Transverse colon (tissue), 4 donors: ENCODE measurements around the gene OVCH1. TPM values are rescaled to one million over a fixed set of nuclear protein-coding genes. Genes with fewer than 3 reads are reported as not detected.

ENCODE experiments used
- DNase-seq: peaks from one replicate; pipeline ENCODE4 v3.0.0-alpha.2; 2019
- H3K27ac ChIP-seq, 4 donors: fragments of 200-600 bp; sonication (generic); 2 replicates each; pipeline ENCODE4 v1.5.1; 2016 to 2018; ENCODE audit warnings: inconsistent platforms in 4 of 4
- H3K27me3 ChIP-seq: fragments of 200-600 bp; sonication (generic); 2 replicates; pipeline ENCODE4 v1.5.1; 2017; ENCODE audit warnings: inconsistent platforms
- H3K36me3 ChIP-seq, 4 donors: fragments of 200-600 bp; sonication (generic); 2 replicates each; pipeline ENCODE4 v1.5.1; 2017 to 2019; ENCODE audit warnings: inconsistent platforms in 4 of 4
- H3K4me1 ChIP-seq, 4 donors: fragments of 200-600 bp; sonication (generic); 2 replicates each; pipeline ENCODE4 v1.5.1; 2017 to 2020; ENCODE audit warnings: inconsistent platforms in 4 of 4
- H3K4me3 ChIP-seq, 4 donors: fragments of 200-600 bp; sonication (generic); 1 replicate in 1 of 4; 2 replicates in 3 of 4; pipeline versions ENCODE4 v1.5.1 to v1.6.1; 2017 to 2019; ENCODE audit warnings: inconsistent platforms in 4 of 4
- H3K9me3 ChIP-seq, 2 donors: fragments of 200-600 bp; sonication (generic); 2 replicates each; pipeline ENCODE4 v1.5.1; 2017 to 2019; ENCODE audit warnings: inconsistent platforms in 2 of 2
- EP300 ChIP-seq: sonication (generic); formaldehyde crosslinking; IDR thresholded peaks from one replicate; pipeline ENCODE4 v1.6.1; 2017; ENCODE audit warnings: antibody characterized with exemption, low read depth
- POLR2A ChIP-seq: fragments of 450-650 bp; IDR thresholded peaks from one replicate; pipeline ENCODE4 v1.6.1; 2016; ENCODE audit warnings: antibody characterized with exemption, mild to moderate bottlenecking, moderate library complexity
- POLR2AphosphoS5 ChIP-seq, 3 donors: sonication (generic); formaldehyde crosslinking; IDR thresholded peaks; one replicate each; pipeline ENCODE4 v1.6.1; 2016; ENCODE audit warnings: antibody characterized with exemption in 3 of 3
- WGBS, 2 donors: methylation state at CpG; one replicate each; pipeline ENCODE4 v1.1.5; 2018; ENCODE audit warnings: low coverage in 1 of 2; 5-methylcytosine and 5-hydroxymethylcytosine counted together
- in situ Hi-C, 4 donors: fragments of 200-750 bp; cut with MboI; loops; one replicate each; pipeline versions ENCODE4 v1.15.0 to v1.15.1; 2017; ENCODE audit warnings: low sequenced_read_pairs in 3 of 4, low pct_ligation_motif_present in 1 of 4, low pct_unique_long_range_greater_than_20kb in 1 of 4
- intact Hi-C: fragments of 100-400 bp; cut with DNase I; formaldehyde crosslinking; loops from one replicate; pipeline ENCODE4 v1.15.1; 2023; ENCODE audit warnings: low total_unique reads
- total RNA-seq, 4 donors: library from RNA; depleted of rRNA; stranded (reverse); fragments of >200 nt; gene quantifications; one replicate each; pipeline ENCODE4 v1.1.0, GENCODE V29; 2016
- TF ChIP-seq, protein P1 (sequence below), 5 experiments: fragments of 200-600 bp in 3 of 5; fragments of 450-650 bp in 2 of 5; sonication (generic) in 3 of 5; IDR thresholded peaks; 1 replicate in 2 of 5; 2 replicates in 3 of 5; pipeline ENCODE4 v1.5.1; 2016 to 2017; ENCODE audit warnings: antibody characterized with exemption in 5 of 5, inconsistent platforms in 3 of 5, mild to moderate bottlenecking in 2 of 5, moderate library complexity in 1 of 5

The OVCH1 gene
- total RNA-seq, 4 donors from 2014 or later = 0.37 TPM; not detected in 3

DNA sequence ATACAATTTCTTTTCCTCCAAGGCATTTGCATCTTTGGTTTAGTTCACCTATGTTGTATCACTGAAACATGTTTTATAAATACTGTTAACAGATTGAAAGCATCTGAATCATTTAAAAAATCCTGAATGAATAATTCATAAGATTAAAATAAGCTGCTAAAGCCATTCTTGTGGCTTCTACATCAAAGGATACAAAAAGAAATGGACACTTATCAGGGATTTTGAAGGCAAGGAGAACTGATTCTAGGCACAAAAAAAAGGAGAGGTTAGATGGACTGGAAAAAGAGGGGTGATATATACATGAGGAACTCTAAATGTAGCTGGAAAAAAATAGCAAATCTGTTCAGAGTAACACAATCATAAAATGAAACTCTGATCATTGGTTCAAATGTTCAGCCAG lies 5.8 kb upstream of the OVCH1 start:
- H3K27ac ChIP-seq = no peak overlapping the region
- H3K9me3 ChIP-seq = no peaks in the 10 kb centered on the region
- no peaks in the 10 kb centered on the region for H3K4me1 ChIP-seq
- no peak overlapping the region for H3K4me3 ChIP-seq
- no peak for DNase-seq
- in situ Hi-C loops (no loop called here), intact Hi-C loops (no loop called here)
- no peaks in the 10 kb centered on the region for H3K36me3 ChIP-seq
- no peaks in the 10 kb centered on the region for H3K27me3 ChIP-seq
- TF ChIP-seq POLR2AphosphoS5 (IDR thresholded peaks at IDR 0.05) (no peak), POLR2A (no peak), EP300 (no peak)
- TF ChIP-seq, protein P1, sequence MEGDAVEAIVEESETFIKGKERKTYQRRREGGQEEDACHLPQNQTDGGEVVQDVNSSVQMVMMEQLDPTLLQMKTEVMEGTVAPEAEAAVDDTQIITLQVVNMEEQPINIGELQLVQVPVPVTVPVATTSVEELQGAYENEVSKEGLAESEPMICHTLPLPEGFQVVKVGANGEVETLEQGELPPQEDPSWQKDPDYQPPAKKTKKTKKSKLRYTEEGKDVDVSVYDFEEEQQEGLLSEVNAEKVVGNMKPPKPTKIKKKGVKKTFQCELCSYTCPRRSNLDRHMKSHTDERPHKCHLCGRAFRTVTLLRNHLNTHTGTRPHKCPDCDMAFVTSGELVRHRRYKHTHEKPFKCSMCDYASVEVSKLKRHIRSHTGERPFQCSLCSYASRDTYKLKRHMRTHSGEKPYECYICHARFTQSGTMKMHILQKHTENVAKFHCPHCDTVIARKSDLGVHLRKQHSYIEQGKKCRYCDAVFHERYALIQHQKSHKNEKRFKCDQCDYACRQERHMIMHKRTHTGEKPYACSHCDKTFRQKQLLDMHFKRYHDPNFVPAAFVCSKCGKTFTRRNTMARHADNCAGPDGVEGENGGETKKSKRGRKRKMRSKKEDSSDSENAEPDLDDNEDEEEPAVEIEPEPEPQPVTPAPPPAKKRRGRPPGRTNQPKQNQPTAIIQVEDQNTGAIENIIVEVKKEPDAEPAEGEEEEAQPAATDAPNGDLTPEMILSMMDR (IDR thresholded peaks at IDR 0.05) = no peak

DNA sequence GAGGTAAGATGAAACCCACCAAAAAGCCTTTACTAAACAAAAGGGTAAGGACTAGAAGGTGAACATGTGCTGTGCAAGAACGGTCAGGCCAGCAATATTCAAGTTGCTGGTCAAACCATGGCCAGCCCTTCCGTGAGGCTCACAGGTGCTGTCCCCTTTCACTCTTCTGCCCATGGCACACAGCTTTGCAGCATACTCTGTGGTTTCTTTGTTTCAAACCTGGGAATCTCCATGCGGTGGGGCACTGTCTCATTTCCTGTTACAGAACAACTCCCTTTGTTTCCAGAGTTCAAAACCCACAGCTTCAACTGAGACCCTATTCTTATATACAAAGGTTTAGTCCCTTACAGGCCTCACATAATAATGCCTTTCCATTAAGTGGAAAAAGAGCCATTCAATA lies 1.7 kb upstream of the OVCH1 start:
- H3K4me3 ChIP-seq = no peak overlapping the region
- intact Hi-C loops = no loop called here
- TF ChIP-seq, protein P1 (IDR thresholded peaks at IDR 0.05) = no peak
- TF ChIP-seq POLR2A (no peak), EP300 (no peak), POLR2AphosphoS5 (IDR thresholded peaks at IDR 0.05) (no peak)
- no peak for DNase-seq
- WGBS, 2 donors = 79 to 94% methylated on average over 2 to 3 of the region's 3 CpGs
- H3K27me3 ChIP-seq = no peaks in the 10 kb centered on the region
- H3K36me3 ChIP-seq = no peaks in the 10 kb centered on the region
- H3K9me3 ChIP-seq = no peaks in the 10 kb centered on the region
- H3K27ac ChIP-seq = no peak overlapping the region
- in situ Hi-C loops = no loop called here
- no peaks in the 10 kb centered on the region for H3K4me1 ChIP-seq

DNA sequence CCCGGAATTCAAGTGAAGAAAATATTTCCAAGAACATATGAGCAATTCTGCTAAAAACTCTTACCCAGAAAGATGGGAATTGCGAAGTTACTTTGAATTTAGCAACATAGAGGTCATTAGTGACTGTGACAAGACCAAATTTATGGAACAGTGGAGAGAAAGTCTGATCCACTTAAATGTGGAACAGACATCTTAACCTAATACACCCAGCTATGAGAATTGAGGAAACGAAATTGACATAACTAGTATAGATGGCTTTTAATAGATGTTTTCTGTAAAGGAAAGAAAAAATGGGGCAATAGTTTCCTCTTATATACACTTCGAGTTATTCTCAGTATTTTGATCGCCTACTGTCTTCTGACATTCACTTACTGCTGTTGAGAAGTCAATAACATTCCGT lies 4.6 kb downstream of the OVCH1 start:
- intact Hi-C loops (no loop called here), in situ Hi-C loops (no loop called here)
- WGBS, 2 donors = 70 to 77% methylated on average over 4 to 6 of the region's 6 CpGs
- TF ChIP-seq EP300 (no peak), POLR2A (no peak)
- no peak overlapping the region for H3K27ac ChIP-seq
- H3K36me3 ChIP-seq = no peaks in the 10 kb centered on the region
- no peaks in the 10 kb centered on the region for H3K9me3 ChIP-seq
- no peak overlapping the region for H3K4me3 ChIP-seq
- H3K27me3 ChIP-seq = no peaks in the 10 kb centered on the region
- H3K4me1 ChIP-seq = no peaks in the 10 kb centered on the region
- DNase-seq = no peak

DNA sequence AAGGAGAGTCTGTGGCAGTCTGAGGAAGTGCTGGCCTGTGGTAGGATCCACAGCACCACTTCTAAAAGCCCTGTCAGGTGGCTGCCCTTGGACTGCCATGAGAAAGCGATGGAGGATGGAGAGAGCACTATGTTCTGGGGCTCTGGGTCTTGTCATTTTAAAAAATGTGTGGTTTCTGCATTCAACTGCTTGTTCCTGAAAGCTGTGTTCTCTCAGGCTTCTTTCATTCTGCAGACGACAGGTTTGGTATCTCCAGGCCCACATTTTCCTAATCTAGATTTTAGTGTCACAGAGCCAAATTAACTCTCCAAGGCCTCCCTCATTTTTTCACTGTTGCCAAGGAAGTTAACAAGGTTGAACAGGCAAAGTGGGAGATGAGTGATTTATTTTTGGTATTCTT lies 10.5 kb downstream of the OVCH1 start:
- intact Hi-C loops = no loop called here
- Histone ChIP-seq H3K36me3 (no peaks in the 10 kb centered on the region), H3K9me3 (no peaks in the 10 kb centered on the region), H3K4me3 (no peak overlapping the region), H3K27ac (no peak overlapping the region), H3K4me1 (no peaks in the 10 kb centered on the region), H3K27me3 (no peaks in the 10 kb centered on the region)
- in situ Hi-C loops = no loop called here
- no peak for TF ChIP-seq POLR2A
- TF ChIP-seq EP300 = no peak
- TF ChIP-seq POLR2AphosphoS5 (IDR thresholded peaks at IDR 0.05) = no peak
- TF ChIP-seq, protein P1 (IDR thresholded peaks at IDR 0.05) = no peak
- no peak for DNase-seq
- 56 to 65% methylated on average over 1 to 2 of the region's 2 CpGs for WGBS, 2 donors

DNA sequence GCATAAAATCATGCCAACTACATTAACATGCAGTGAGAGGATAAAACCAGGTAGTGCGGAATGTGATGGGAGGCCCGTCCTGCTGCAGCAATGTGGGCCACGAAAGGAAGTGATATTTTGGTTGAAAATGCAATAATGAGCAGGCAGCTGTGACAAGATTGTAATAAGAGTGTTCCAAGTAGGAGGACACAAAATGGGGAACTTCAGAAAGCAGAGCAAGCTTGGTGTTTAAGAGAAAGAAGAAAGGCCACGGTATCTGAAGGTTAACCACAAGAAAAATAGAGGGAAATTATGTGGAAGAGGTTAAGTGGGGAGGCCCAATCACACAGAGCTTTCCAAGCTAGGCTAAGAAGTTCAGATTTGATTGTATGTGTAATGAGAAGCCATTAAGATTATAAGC lies 34.3 kb downstream of the OVCH1 start:
- WGBS, 2 donors = 47 to 68% methylated on average over 3 to 4 of the region's 4 CpGs
- no peaks in the 10 kb centered on the region for H3K27me3 ChIP-seq
- H3K36me3 ChIP-seq = no peaks in the 10 kb centered on the region
- no peak overlapping the region for H3K27ac ChIP-seq
- H3K4me1 ChIP-seq = no peaks in the 10 kb centered on the region
- in situ Hi-C loops = no loop called here
- no peak overlapping the region for H3K4me3 ChIP-seq
- intact Hi-C loops = no loop called here
- no peaks in the 10 kb centered on the region for H3K9me3 ChIP-seq
- no peak for DNase-seq
- TF ChIP-seq EP300 (no peak), POLR2A (no peak), POLR2AphosphoS5 (IDR thresholded peaks at IDR 0.05) (no peak)
- TF ChIP-seq, protein P1 (IDR thresholded peaks at IDR 0.05) = no peak
